Inflammatory macrophage (primary cell): ENCODE measurements around the gene SVIL.
A peak's percentile ranks its signal among the peaks of the same experiment; 100 is the strongest.
"Not testable (repeated sequence)": the region's sequence is repeated elsewhere in the genome, so short reads cannot be mapped to it uniquely, and the experiment has no call there.

ENCODE experiments used
- DNase-seq, 2 donors: peaks; one replicate each; pipeline ENCODE4 v3.0.0-alpha.2; 2020 to 2022

SVIL gene

GRCh38 chr10:29649561-29650551, 15.1 kb upstream of the SVIL start:
- DNase-seq, result no peak

DNA sequence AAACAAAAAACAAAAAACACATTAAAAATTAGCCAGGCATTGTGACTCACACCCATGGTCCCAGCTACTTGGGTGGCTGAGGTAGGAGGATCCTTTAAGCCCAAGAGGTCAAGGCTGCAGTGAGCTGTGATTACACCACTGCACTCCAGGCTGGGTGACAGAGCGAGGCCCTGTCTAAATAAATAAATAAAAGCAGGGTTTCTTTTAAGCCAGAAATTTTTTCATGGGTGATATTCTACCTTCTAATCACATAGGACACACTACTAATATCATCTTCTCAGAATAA, 14.2 kb upstream of the SVIL start:
- peak; percentile 24 to 46 for DNase-seq

DNA sequence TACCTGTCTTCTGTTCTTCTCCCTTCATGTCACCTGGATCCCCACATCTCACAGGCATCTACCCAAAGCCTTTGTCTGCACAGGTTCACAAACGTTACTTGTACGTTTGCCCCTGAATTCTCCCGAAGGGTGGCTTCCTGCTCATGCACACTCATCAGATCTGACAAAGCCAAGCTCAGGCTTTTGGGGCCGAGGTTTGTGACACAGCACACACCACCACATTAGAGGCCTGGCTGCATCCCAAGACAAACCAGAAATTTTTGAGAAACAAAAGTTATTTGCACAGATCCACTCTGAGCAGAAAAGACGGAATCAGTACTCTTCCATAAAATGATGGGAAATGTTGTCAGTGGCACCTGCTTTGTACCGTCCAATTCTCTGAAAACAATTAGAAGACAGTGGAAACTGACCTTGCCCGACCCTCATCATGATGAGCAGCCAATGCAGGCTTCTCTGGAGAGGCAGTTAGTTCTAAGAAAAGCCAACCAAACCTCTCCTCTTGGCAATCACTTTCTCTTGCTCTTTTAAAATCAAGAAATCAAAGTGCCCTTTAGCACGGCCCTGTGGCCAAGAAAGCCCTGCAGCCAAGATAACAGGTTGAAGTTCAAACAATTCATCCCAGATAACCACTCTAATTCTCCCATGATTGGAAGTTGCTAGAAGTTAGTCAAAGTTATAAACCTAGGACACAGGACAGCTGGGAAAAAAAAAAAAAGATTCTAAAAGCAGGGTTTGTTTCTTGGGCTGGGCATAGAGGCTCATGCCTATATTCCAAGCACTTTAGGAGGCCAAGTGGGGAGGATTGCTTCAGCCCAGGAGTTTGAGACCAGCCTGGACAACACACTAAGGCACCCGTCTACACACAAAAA, 13.6 kb upstream of the SVIL start:
- no peak for DNase-seq

GRCh38 chr10:29647478-29647877, 12.7 kb upstream of the SVIL start:
- DNase-seq, result no peak

DNA sequence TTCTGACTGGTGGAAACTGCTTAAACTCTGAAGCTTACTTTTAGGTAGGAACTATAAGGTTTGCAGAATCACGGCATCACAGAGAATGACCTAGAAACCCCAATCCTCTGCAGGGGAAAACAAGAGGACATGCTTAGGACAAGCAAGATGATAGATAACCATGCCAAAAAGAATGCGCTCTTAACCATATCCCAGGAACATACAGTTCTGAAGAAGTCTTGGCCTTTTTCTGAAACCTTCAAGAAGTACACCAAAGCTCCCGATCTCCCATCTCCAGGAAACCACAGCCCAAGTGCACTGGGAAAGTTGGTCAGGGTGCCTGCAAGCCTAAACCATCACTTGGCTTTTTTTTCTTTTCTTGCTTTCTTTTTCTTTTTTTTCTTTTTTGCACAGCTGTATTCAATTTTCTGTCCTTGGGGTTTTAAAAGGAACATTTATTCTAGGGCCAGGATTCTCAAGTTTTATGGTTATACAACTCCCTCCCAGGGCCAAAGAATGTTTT, 12.2 kb upstream of the SVIL start:
- DNase-seq, result no peak

GRCh38 chr10:29646238-29646902, 11.6 kb upstream of the SVIL start:
- DNase-seq, result peak; percentile 13 to 40

DNA sequence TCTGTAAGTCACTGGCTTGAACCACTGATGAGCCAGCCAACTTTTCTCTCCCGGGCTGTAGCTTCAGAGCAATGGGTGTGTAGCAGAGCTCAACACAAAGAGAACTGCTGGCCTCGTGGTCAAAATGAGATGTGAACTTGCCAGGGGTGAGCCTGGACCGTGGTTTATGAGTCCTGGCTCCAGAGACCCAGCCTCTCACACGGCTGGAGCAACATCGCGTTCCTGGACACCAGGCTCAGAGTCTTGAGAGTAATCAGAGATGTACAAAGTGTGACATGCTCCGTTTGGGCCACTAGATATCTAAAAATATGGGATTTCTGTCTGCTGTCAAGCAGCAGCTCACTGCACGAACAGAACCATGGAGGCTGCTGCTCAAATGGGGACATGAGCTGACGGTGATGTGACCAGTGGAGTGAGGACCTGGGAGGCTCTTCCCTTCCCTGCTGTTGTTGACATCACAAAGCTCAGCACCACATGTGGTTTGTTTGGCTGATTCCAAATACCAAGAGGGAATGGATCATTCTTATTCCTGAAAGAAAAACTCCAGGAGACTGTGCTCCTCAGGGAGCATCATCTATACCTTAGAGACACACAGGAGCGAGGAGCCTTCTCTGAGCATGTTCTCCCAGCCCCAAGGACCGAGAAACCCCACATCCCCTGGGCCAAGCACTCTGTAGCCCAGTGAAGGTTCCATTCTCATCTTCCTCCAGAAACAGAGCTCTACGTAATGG, 9.2 kb upstream of the SVIL start:
- no peak for DNase-seq

DNA sequence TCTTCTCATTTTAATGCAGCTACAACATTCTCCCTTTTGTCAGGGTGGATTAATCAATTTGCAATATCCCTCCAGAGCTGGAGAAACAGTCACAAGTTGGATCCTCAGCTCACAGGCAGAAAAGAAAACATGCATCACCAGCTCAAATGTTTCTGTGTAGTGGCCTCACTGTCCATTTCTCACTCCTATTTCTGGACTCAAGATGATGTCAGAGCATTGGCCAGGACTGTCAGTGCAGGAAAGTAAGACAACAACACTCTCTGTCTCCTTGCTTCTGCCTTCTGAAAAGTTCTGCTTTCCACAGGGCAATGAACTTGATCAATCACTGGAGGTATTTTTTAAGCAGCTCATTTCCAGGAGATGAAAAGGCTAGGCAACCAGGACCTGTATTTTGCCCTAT, 8.2 kb upstream of the SVIL start:
- DNase-seq, result peak; percentile 70 to 75

- no peak for DNase-seq
Observed at GRCh38 chr10:29637537-29637936, 2.8 kb upstream of the SVIL start.

DNA sequence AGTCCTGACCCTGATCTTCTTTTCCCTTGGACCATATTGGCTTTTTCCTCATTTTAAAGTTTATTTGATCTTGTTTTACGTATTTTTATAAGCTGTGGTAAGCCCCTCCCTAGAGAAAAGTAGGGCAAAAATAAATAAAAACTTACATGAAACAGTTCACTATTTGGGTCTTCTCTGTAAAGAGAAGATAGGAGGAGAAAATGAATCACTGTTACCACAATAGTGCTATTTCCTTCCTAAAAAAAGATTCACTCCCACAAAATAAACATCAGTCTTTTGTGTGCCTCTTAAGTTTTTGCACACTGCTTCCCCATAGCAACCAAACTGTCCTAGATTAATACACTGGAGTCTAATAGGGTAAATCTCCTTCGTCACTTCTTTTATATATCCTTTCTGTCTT, 1.4 kb upstream of the SVIL start:
- DNase-seq, result peak; percentile 55 to 71

- DNase-seq, result no peak
Observed at GRCh38 chr10:29635711-29636144, 957 bp upstream of the SVIL start.

DNA sequence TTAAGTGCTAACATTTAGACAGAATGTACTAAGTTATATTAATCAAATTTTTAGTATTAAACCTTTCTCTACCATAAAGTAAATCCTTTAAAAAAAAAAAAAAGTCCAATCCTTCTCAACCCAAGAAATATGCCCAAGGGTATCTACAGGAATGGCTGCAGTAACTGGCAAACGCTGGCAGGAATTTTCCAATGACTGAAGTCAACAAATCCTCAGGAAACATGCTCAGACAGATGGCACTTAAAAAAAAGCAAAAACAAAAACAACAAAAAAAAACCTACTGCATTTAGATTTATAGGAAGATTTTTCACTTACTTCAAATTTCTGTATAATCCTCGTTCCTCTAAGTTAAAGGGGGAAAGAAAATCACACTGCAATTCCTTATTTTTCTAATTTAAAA, 666 bp downstream of the SVIL start:
- no peak for DNase-seq

DNA sequence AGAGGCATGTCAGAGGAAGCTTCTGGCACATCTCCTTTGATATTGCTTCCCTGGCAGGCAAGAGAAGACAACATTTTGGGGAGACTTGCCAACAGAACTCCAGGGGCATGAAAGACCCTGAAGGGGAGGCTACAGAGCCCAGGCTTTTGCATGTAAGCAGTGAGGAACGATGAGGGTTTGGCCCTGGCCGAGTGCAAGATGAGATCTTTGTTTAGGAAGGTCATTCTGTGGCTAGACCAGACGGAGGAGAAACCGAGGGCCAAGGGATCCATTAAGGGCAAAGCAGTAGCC, 3.8 kb downstream of the SVIL start:
- no peak for DNase-seq

- peak; percentile 60 to 80 for DNase-seq
Observed at GRCh38 chr10:29630205-29631048, 4.3 kb downstream of the SVIL start.

GRCh38 chr10:29628912-29629526, 5.8 kb downstream of the SVIL start:
- no peak for DNase-seq

DNA sequence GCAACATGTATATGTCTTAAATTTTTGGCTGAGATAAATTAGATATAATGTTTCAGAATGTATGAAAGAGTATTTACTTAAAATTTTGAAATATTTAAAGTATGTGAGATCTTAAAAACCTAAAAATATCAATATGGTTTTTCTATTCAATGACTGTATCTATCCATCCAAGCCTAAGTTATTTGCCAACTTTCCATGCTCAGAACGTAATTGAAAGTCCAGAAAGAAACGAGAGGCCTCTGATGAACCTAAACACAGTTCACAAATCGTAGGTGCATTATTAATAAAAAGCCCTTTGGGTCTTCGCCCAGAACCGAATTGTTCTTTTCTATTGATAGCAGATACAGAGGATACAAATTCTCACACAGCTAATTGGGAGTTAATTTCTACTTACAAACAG, 6.5 kb downstream of the SVIL start:
- no peak for DNase-seq

DNA sequence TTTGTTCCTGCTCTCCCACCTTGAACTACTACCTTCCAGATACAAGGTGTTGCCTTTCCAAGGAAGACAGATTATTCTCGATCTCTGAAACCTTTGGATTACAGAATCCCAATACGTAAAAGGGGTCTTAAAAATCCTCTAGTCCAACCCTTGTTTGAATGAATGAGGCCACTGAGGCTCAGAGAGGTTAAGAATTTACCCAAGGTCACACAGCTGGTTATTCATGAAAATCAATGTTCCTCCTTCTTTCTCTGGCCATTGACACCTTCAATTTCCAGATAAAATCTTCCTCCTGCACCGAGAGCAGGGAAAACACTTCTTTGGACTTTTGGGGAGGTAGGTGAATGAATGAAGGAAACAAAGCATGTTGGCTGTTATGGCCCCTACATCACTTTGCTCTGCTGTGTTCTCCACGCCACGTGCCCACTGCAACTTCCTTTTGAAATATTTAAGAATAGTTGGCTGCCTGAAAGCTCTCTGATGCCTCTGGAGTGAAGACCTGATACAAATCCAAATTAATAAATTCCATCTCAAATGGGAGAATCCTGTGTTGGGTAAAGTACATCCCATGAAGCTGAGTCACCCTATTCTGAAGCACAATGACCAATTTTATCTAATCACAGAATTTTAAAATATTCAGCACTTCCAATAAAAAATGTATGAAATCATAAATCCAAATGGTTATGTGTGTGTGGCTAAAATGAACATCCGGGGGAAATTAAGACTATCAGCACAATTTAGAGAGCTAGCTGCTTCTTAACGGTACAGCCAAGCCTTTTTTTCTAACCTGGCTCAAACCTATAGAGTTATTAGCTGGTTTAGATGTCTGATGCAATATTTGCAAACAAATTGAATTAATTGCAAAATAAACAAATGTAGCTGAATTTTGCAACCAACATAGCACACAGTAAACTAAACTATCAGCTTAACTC, 7.3 kb downstream of the SVIL start:
- DNase-seq, result no peak

- DNase-seq, result not testable (repeated sequence)
Observed at GRCh38 chr10:29624357-29624756, 10.4 kb downstream of the SVIL start.

GRCh38 chr10:29623797-29624196, 11.0 kb downstream of the SVIL start:
- peak; percentile 15 to 28 for DNase-seq
